Osteocyte (in vitro differentiated cells): ENCODE results near the gene TGFA. TPM values are rescaled to one million over a fixed set of nuclear protein-coding genes. Genes with fewer than 3 reads are reported as not detected.

Experiments used
- DNase-seq: peaks from one replicate; pipeline ENCODE4 v3.0.0; 2021; ENCODE audit warnings: mixed read lengths; ENCODE audit not compliant: unreplicated experiment; ENCODE audit errors: extremely low spot score
- H3K27ac Mint-ChIP-seq: one replicate; pipeline ENCODE4 v1.8.0; 2021; ENCODE audit warnings: mild to moderate bottlenecking, mixed read lengths; ENCODE audit not compliant: unreplicated experiment
- H3K27me3 Mint-ChIP-seq: one replicate; pipeline ENCODE4 v1.8.0; 2021; ENCODE audit warnings: mixed read lengths; ENCODE audit not compliant: unreplicated experiment
- H3K36me3 Mint-ChIP-seq: one replicate; pipeline ENCODE4 v1.8.0; 2021; ENCODE audit warnings: mixed read lengths; ENCODE audit not compliant: unreplicated experiment
- H3K4me1 Mint-ChIP-seq: one replicate; pipeline ENCODE4 v1.8.0; 2021; ENCODE audit warnings: mixed read lengths; ENCODE audit not compliant: unreplicated experiment
- H3K4me3 Mint-ChIP-seq: one replicate; pipeline ENCODE4 v1.8.0; 2021; ENCODE audit warnings: mild to moderate bottlenecking, moderate library complexity, mixed read lengths; ENCODE audit not compliant: unreplicated experiment
- H3K9me3 Mint-ChIP-seq: one replicate; pipeline ENCODE4 v1.8.0; 2021; ENCODE audit warnings: mixed read lengths; ENCODE audit not compliant: unreplicated experiment
- CTCF ChIP-seq: fragments of 200-600 bp; sonication (generic); IDR thresholded peaks from 2 replicates; pipeline ENCODE4 v1.5.0; 2021; ENCODE audit warnings: antibody characterized with exemption, mild to moderate bottlenecking, moderate library complexity
- total RNA-seq: library from RNA; stranded (reverse); gene quantifications from 2 replicates; pipeline ENCODE4 v1.2.1, GENCODE V29; 2021

TGFA gene
- total RNA-seq, 1 donor from 2014 or later, result 0.08 TPM

GRCh38 chr2:70520825-70521224, 32.8 kb downstream of the TGFA start:
- Mint-ChIP-seq H3K4me1 (no peaks in the 10 kb centered on the region), H3K36me3 (no peaks in the 10 kb centered on the region), H3K9me3 (no peaks in the 10 kb centered on the region), H3K27me3 (peaks cover 6% of the 10 kb centered on the region), H3K27ac (no peak overlapping the region), H3K4me3 (no peak overlapping the region)
- no peak for DNase-seq
- TF ChIP-seq CTCF, result no peak

GRCh38 chr2:70519453-70519852, 34.2 kb downstream of the TGFA start:
- no peaks in the 10 kb centered on the region for H3K4me1 Mint-ChIP-seq
- no peak overlapping the region for H3K4me3 Mint-ChIP-seq
- no peak overlapping the region for H3K27ac Mint-ChIP-seq
- DNase-seq, result no peak
- H3K27me3 Mint-ChIP-seq, result peaks cover 6% of the 10 kb centered on the region
- TF ChIP-seq CTCF, result no peak
- H3K36me3 Mint-ChIP-seq, result no peaks in the 10 kb centered on the region
- no peaks in the 10 kb centered on the region for H3K9me3 Mint-ChIP-seq

GRCh38 chr2:70518557-70518956, 35.1 kb downstream of the TGFA start:
- peaks cover 6% of the 10 kb centered on the region for H3K27me3 Mint-ChIP-seq
- no peak for DNase-seq
- H3K36me3 Mint-ChIP-seq, result no peaks in the 10 kb centered on the region
- no peaks in the 10 kb centered on the region for H3K9me3 Mint-ChIP-seq
- no peak for TF ChIP-seq CTCF
- no peak overlapping the region for H3K4me3 Mint-ChIP-seq
- H3K4me1 Mint-ChIP-seq, result no peaks in the 10 kb centered on the region
- no peak overlapping the region for H3K27ac Mint-ChIP-seq

- no peaks in the 10 kb centered on the region for H3K36me3 Mint-ChIP-seq
- no peaks in the 10 kb centered on the region for H3K9me3 Mint-ChIP-seq
- no peak for DNase-seq
- no peaks in the 10 kb centered on the region for H3K4me1 Mint-ChIP-seq
- no peak for TF ChIP-seq CTCF
- H3K4me3 Mint-ChIP-seq, result no peak overlapping the region
- no peak overlapping the region for H3K27ac Mint-ChIP-seq
- peaks cover 6% of the 10 kb centered on the region for H3K27me3 Mint-ChIP-seq
Observed at GRCh38 chr2:70517804-70518203, 35.8 kb downstream of the TGFA start.

GRCh38 chr2:70516596-70516995, 37.0 kb downstream of the TGFA start:
- no peak for DNase-seq
- Mint-ChIP-seq H3K36me3 (no peaks in the 10 kb centered on the region), H3K4me3 (no peak overlapping the region), H3K9me3 (no peaks in the 10 kb centered on the region), H3K27me3 (peaks cover 6% of the 10 kb centered on the region), H3K4me1 (no peaks in the 10 kb centered on the region), H3K27ac (no peak overlapping the region)
- no peak for TF ChIP-seq CTCF
